Measurements from ENCODE around the gene MIEF2.
"Not testable (repeated sequence)": the region's sequence is repeated elsewhere in the genome, so short reads cannot be mapped to it uniquely, and the experiment has no call there.

The MIEF2 gene

GRCh38 chr17:18281788-18282187 is 21.3 kb downstream of the MIEF2 start:
- no peak for DNase-seq (ENCODE audit: low read depth in 3 of 3, low spot score in 1 of 3)

DNA sequence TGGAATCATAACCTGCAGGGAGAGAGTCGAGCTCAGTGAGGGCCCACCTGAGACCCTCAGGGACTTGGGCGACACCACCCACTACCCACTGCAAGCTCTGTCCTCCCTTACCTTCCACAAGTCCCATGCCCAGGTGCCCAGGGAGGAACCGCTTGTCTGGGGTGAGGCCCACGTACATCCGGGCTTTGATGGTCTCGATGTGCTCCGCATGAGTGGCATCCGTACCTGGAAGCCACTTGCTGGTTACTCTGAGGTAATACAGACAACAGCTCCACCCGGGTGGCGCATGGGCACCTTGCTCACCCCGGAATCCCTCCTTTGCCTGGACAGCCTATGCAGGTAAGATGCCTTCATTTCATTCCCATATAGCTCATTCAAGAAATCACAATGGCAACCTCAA is 24.8 kb downstream of the MIEF2 start:
- no peak for DNase-seq (ENCODE audit: low read depth in 3 of 3, low spot score in 1 of 3)

DNA sequence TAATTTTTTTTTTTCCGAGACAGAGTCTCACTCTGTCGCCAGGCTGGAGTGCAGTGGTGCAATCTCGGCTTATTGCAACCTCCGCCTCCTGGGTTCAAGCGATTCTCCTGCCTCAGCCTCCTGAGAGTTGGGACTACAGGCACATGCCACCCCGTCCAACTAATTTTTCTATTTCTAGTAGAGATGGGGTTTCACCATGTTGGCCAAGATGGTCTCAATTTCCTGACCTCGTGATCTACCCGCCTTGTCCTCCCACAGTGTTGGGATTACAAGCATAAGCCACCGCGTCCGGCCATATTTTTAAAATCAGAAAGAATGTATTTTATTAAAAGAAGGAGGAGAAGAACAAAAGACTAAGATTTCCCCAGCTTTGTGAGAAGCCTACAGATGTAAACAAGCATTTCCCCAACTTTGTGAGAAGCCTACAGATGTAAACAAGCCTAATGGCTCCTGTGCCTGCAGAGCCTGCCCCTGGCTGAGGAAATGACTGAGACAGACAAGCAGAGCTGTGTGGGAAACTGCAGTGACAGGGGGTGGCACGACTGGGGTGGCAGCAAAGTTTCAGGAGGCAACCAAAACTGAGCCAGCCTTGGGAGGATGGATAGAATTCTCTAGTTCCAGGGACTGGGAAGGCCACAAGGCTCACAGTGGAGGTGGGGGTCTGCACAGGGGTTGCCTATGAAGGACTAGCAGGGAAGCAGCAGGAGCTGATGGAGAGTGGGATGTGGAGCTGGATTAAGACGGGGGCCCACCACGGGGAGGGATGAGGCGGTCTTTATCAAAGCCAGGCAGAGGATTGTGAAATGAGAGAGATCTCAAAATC is 31.5 kb downstream of the MIEF2 start:
- DNase-seq (ENCODE audit: low read depth in 3 of 3, low spot score in 1 of 3) = no peak

DNA sequence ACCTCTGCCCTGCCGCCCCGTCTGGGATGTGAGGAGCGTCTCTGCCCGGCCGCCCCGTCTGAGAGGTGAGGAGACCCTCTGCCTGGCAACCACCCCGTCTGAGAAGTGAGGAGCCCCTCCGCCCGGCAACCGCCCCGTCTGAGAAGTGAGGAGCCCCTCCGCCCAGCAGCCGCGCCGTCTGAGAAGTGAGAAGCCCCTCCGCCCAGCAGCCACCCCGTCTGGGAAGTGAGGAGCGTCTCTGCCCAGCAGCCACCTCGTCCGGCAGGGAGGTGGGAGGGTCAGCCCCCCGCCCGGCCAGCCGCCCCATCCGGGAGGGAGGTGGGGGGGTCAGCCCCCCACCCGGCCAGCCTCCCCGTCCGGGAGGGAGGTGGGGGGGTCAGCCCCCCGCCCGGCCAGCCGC is 37.6 kb downstream of the MIEF2 start:
- not testable (repeated sequence) for DNase-seq (ENCODE audit: low read depth in 3 of 3, low spot score in 1 of 3)

DNA sequence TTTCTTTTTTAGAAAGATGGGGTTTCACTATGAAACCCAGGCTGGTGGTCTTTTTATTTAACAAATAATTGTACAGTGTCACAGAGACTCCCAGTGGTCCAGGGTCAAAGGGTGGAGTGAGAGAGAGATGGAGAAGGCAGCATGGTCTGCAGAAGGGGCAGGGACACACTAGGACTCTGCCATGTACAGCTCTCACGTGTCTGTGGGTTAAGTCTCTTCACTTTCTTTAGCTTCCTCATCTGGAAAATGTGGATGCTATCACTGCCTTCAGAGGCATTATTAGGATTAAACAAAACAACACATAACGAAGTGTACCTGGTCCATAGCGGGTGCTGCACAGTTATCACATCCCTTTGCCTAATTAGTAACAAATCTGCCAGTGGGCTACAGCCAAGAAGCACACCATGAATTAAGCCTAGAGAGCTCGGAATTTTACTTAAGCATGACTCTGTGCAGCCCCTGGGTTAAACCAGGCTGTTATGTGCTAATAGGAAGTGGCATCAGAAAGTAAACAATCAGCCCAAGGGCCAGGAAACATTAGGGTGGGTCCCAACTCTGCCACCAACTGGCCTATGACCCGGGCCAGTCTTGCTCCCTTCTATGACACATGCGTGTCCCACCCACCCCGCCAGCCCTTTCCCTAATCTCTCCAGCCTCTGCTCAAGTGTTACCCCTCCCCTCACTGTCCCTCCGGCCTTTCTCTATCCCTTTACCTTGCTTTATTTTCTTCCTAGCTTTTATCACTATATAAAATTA is 40.4 kb downstream of the MIEF2 start:
- DNase-seq (ENCODE audit: low read depth in 3 of 3, low spot score in 1 of 3) = no peak

DNA sequence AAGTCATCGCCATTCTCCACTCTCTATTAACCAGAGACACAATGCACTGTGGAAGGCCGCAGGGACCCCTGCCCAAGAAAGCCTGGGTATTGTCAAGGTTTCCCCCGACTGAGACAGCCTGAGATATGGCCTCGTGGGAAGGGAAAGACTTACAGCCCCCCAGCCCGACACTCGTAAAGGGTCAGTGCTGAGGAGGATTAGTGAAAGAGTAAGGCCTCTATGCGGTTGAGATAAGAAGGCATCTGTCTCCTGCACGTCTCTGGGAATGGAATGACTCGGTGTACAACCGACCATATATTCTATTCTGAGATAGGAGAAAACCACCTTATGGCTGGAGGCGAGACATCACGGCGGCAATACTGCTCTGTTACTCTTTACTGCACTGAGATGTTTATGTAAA is 42.7 kb downstream of the MIEF2 start:
- DNase-seq (ENCODE audit: low read depth in 3 of 3, low spot score in 1 of 3) = not testable (repeated sequence)

- DNase-seq (ENCODE audit: low read depth in 3 of 3, low spot score in 1 of 3) = no peak
Observed at GRCh38 chr17:18309202-18309601, 48.7 kb downstream of the MIEF2 start.

DNA sequence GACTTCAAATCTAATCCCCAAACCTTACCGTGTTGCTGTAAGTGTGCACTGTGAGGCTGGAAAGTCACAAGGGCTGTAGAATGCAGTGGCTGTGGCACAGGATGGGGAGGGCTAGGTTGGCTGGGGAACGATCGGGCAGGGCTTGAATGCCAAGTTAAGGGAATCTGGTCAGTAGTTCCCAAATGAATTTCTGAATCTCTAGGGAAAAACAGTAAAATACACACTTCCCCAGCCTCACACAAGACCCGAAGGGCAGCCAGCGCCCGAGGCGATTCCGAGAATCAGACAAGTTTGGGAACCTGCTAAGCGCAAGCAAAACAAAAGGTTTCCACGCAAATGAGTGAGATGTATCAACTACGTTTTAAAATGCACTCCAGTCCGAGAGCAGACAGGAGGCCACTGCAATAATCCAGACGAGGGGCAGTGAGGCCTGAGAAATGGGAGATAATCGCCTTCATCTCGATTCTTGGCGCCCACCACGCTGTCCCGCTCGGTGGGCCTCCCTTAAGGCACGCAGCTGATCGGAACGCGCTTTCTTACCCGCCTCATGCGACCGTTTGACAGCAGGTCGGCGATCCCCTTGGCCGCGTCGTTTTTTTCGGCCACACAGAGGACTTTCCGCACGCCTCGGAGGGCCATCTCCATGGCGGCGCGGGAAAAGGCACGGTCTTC is 53.7 kb downstream of the MIEF2 start:
- DNase-seq (ENCODE audit: low read depth in 3 of 3, low spot score in 1 of 3) = no peak

DNA sequence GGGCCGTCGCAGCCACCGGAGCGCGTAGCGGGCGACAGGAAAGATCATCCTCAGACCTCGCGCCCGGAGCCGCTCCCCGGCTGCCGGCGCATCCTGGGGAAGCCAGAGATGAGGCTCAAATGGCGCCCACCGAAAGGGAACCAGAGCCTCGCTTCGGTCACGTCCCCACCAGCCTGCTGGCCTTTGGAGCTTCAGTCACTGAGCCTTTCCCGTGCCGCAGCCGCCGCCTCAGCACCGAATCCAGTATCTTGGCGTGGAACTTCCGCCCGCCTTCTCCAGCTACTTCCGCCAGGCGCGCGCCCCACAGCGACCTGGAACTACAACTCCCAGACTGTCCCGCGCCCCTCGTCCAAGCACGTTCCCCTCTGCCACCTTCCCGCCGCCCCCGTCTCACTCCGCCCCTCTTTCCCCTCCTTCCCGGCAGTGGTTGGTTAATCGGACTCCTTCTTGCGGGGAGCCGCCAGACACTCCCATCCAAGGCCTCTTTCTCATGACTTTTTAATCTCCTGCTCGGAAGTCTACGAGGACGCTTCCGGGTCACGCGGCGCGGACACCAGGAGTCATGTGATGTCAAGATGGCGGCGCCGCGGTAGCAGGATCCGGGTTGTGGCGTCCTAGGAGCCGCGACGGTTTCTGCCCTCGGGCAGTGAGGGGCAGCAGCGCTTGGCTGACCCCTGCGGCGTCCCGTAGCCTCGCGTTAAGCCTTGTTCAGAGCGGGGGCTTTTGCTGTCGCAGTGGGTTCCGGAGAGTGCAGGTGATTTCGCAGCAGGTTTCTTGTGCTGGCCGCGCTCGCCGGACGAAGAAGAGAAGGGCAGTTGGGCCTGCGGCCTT is 54.5 kb downstream of the MIEF2 start, which contains the start of the genes SMCR8 and TOP3A:
Gene SMCR8, plus strand, starts transcription at position 563 of the 831 bp plus-strand sequence. CDS start 497 bp downstream, outside the sequence.
Gene TOP3A, minus strand, starts transcription at position 264 of the 831 bp plus-strand sequence. Its CDS starts 216 bp downstream, at position 48.
- DNase-seq (ENCODE audit: low read depth in 3 of 3, low spot score in 1 of 3) = peak; percentile 91 to 93 (median 92)

DNA sequence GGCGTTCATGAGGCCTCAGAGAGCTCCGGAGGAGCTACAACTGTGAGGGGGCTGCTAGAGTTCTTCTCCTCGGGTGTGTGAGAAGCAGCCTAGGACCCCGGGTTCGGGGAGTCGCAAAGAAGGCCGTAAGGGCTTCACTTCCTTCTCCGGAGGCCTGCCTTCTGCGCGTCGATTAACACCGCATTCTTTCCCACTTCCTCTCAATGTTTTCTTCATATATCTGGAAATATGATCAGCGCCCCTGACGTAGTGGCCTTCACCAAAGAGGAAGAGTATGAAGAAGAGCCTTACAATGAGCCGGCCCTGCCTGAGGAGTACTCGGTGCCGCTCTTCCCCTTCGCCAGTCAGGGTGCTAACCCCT is 55.1 kb downstream of the MIEF2 start:
- no peak for DNase-seq (ENCODE audit: low read depth in 3 of 3, low spot score in 1 of 3)

- DNase-seq (ENCODE audit: low read depth in 3 of 3, low spot score in 1 of 3) = no peak
Observed at GRCh38 chr17:18315961-18316360, 55.5 kb downstream of the MIEF2 start.

Data from stimulated activated CD4-positive, alpha-beta T cell treated with anti-CD3 and anti-CD28 coated beads, TNF-alpha, amount 100 ng/mL, for 1 hour (primary cell).